SKM-1 (cell line): Measurements from ENCODE around the gene SELPLG.
"Not testable (repeated sequence)": the region's sequence is repeated elsewhere in the genome, so short reads cannot be mapped to it uniquely, and the experiment has no call there.

Source experiments
- DNase-seq: peaks from one replicate; lab custom pipeline; 2025; ENCODE audit not compliant: unreplicated experiment; lab: John Stamatoyannopoulos, UW

SELPLG gene

DNA sequence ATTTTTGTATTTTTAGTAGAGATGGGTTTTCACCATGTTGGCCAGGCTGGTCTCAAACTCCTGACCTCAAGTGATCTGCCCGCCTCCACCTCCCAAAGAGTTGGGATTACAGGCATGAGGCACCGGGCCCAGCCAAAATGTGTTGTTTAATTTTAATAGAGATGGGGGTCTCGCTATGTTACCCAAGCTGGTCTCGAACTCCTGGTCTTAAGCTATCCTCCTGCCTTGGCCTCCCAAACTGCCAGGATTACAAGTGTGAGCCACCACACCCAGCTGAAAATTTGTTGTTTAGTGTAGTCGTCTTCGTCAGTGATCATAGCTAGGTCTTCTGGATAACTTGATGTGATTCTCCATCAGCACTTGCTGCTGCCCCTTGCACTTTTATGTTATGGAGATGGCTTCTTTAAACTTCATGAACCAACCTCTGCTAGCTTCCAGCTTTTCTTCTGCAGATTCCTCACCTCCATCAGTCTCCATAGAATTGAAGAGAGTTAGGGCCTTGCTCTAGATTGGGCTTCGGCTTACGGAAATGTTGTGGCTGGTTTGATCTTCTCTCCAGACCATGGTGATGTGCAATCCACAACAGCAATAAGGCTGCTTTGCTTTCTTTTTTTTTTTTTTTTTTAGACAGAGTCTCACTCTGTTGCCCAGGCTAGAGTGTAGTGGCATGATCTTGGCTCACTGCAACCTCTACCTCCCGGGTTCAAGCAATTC, 58.3 kb downstream of the SELPLG start:
- DNase-seq, result no peak

DNA sequence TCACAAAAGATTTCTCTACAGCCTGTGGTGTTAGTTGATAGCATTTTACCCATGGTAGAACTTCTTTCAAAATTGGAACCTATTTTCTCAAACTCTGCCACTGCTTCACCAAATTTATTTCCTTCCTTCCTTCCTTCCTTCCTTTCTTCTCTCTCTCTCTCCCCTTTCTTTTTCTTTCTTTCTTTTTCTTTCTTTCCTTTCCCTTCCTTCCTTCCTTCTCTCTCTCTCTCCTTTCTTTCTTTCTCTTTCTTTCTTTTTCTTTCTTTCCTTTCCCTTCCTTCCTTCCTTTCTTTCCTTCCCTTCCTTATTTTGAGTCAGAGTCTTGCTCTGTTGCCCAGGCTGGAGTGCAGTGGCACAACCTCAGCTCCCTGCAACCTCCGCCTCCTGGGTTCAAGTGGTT, 59.4 kb downstream of the SELPLG start:
- not testable (repeated sequence) for DNase-seq

DNA sequence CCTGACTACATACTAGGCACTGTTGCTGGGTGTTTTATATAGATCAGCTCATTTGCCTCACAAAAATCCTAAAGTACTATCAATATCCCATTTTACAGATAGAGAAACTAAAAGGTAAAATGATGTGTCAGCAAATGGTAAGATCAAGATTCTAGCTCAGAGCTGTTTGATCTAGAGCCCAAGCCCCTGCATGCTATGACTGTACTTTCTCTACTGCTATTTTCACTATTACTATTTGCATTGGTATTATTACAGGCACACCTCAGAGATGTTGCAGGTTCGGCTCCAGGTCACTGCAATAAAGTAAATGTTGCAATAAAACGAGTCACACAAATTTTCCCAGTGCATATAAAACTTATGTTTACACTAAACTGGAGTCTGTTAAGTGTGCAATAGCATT, 60.4 kb downstream of the SELPLG start:
- DNase-seq, result no peak

DNA sequence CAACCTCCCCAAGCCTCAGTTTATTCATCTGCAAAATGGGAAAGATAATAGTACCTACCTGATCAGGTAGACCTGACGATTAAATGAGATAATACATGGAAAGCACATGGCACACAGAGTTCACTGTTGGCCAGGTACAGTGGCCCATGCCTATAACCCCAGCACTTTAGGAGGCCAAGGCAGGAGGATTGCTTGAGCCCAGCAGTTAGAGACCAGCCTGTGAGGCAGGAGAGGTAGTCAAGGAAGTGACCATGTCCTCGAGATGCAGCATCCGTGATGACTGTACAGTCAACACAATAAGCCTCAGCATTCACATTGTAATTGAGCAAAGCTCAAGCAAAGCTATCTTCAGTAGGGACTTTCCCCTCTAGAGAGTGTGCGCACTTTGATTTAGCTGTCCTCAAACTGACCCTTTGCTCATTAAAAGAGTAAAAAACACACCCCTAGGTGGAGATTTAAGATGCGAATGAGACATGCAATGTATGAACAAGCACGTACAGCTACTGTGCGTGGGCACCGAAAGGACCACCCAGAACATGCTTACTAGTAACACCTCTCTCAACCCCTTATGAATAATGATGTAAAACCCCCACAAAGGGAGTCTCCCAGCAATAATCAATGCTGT, 61.4 kb downstream of the SELPLG start:
- no peak for DNase-seq
